T-helper 17 cell (primary cell): Measurements from ENCODE around the gene TNFRSF18. TPM values are rescaled to one million over a fixed set of nuclear protein-coding genes. Genes with fewer than 3 reads are reported as not detected.
"Not testable (repeated sequence)": the region's sequence is repeated elsewhere in the genome, so short reads cannot be mapped to it uniquely, and the experiment has no call there.

Experiments used
- ATAC-seq: fragments of 150-1000 bp; cut with Tn5 transposase; 2 replicates; pipeline ENCODE4 v1.10.0; 2021; ENCODE audit warnings: mild to moderate bottlenecking, moderate library complexity
- DNase-seq, 3 donors: peaks; one replicate each; pipeline versions ENCODE4 v3.0.0 to v3.0.0-alpha.2; 2020 to 2021
- H3K9me3 ChIP-seq: one replicate; pipeline ENCODE4 v1.7.0; 2013; ENCODE audit warnings: low read length, mild to moderate bottlenecking; ENCODE audit not compliant: control insufficient read depth, poor library complexity, severe bottlenecking
- H3K27ac Mint-ChIP-seq: one replicate; pipeline ENCODE4 v1.8.0; 2022; ENCODE audit warnings: mild to moderate bottlenecking, moderate library complexity, mixed read lengths
- H3K27me3 Mint-ChIP-seq: one replicate; pipeline ENCODE4 v1.8.0; 2022; ENCODE audit warnings: mixed read lengths
- H3K36me3 Mint-ChIP-seq: one replicate; pipeline ENCODE4 v1.8.0; 2022; ENCODE audit warnings: low read depth, mixed read lengths
- H3K4me1 Mint-ChIP-seq: one replicate; pipeline ENCODE4 v1.8.0; 2022; ENCODE audit warnings: mild to moderate bottlenecking, mixed read lengths
- H3K4me3 Mint-ChIP-seq: one replicate; pipeline ENCODE4 v1.8.0; 2022; ENCODE audit warnings: mild to moderate bottlenecking, moderate library complexity, mixed read lengths
- total RNA-seq, 4 donors: library from RNA in 2 of 4; stranded (reverse) in 2 of 4; gene quantifications; one replicate each; pipeline ENCODE4 v1.2.3 and lab custom pipeline; 2022 to 2026

Gene TNFRSF18
- total RNA-seq, 2 donors from 2014 or later, result 47.9 to 80.4 TPM

DNA sequence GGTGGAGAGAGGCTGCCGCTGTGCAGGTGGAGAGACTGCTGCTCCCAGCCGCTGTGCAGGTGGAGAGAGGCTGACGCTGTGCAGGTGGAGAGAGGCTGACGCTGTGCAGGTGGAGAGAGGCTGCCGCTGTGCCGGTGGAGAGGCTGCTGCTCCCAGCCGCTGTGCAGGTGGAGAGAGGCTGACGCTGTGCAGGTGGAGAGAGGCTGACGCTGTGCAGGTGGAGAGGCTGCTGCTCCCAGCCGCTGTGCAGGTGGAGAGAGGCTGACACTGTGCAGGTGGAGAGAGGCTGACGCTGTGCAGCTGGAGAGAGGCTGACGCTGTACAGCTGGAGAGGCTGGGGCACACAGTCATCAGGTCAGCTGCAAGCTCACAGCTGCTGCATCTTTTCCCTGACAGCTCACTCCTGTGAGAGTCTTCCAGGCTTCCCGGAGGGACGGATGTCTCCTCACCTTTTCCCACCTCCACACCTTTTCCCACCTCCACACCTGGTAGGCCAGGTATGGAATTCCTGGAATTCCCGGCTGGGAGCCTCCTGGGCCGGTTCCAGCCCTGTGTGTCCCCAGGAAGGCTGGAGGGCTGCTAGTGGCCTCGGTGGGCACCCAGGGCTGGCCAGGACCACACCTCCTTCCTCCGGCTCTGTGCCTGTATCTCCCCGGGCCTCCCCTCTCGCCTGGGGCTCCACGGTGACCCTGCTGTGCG, 30.2 kb downstream of the TNFRSF18 start:
- ATAC-seq, H3K9me3 ChIP-seq, H3K36me3 Mint-ChIP-seq, H3K27me3 Mint-ChIP-seq: not testable (repeated sequence)
- DNase-seq, result peak in 1 of 3 donors; percentile 3
- peak overlapping the region; percentile 80 for H3K27ac Mint-ChIP-seq
- H3K4me1 Mint-ChIP-seq, result peaks cover 20% of the 10 kb centered on the region
- H3K4me3 Mint-ChIP-seq, result peak overlapping the region; percentile 52

DNA sequence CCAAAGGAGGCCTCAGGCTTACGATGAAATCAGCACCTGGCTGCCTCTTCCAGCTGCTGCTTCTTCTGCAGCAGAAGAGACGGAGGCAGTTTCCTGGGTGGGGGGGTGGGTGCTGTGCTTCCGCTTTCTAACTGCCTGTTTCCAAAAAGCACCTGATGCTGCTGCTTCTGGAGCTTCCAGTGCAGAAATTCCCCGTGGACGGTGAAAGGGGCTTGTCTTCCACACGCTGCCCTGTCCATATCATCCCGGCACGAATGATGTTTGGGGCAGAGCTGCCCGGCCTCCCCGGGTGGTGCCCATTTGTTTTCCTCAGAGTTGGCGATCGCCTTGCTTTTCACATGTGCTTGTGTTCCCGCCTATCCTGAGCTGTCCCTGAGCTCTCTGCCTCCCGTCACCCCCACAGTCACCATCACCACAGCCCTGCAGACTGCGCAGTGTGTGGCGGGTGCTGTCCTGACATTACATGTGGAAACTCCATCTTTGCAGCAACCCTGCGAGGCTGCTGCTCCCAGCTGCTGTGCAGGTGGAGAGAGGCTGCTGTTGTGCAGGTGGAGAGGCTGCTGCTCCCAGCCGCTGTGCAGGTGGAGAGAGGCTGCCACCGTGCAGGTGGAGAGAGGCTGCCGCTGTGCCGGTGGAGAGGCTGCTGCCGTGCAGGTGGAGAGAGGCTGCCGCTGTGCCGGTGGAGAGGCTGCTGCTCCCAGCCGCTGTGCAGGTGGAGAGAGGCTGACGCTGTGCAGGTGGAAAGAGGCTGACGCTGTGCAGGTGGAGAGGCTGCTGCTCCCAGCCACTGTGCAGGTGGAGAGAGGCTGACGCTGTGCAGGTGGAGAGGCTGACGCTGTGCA, 30.9 kb downstream of the TNFRSF18 start:
- H3K9me3 ChIP-seq, result no peaks in the 10 kb centered on the region
- Mint-ChIP-seq H3K4me1 (peaks cover 18% of the 10 kb centered on the region), H3K27me3 (peaks cover 5% of the 10 kb centered on the region), H3K4me3 (no peak overlapping the region), H3K36me3 (peaks cover 3% of the 10 kb centered on the region), H3K27ac (peak overlapping the region; percentile 80)
- ATAC-seq, result no peak
- DNase-seq, result peak in 1 of 3 donors; percentile 3

DNA sequence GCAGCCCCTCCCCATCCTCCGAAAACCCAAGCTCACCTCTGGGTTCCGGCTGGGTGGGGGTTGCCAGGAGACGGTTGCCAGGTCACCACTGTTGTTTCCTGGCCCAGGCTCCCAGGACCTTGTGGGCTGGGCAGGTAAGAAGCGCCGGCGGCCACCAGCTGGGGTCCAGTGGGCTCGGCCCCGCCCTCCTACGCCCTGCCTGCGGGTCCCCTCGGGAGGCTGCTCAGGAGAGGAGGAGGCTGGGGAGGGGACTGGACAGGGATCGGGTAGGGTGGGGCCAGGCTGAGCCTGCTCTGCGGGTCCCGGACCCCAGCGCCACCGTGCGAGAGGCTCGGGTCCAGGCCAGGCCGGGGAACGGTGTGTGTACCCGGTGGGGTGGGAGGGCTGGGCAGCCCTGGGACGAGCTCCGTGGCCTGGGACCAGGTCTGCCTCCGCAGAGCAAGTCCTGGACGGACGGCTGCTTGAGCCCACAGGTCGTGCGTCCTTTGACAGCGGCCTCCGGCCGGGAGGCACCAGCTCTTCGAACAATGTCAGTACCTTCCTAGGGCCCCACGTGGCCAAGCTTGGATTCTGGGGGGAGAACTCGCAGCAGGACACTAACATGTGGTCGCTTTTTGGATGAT, 32.5 kb downstream of the TNFRSF18 start, which contains the start of gene TTLL10:
TTLL10 (plus strand) TSS at position 88 of the 623 bp plus-strand sequence. CDS start 5,336 bp downstream, outside the sequence.
- Mint-ChIP-seq H3K27ac (peak within 1 kb of the TSS; percentile 80), H3K36me3 (peaks cover 3% of the 10 kb centered on the region), H3K4me3 (peak within 1 kb of the TSS; percentile 76), H3K27me3 (peaks cover 5% of the 10 kb centered on the region), H3K4me1 (peaks cover 22% of the 10 kb centered on the region)
- ATAC-seq (peak; percentile 77), DNase-seq (peak in 2 of 3 donors; percentile 49 to 58)
- H3K9me3 ChIP-seq, result no peaks in the 10 kb centered on the region

DNA sequence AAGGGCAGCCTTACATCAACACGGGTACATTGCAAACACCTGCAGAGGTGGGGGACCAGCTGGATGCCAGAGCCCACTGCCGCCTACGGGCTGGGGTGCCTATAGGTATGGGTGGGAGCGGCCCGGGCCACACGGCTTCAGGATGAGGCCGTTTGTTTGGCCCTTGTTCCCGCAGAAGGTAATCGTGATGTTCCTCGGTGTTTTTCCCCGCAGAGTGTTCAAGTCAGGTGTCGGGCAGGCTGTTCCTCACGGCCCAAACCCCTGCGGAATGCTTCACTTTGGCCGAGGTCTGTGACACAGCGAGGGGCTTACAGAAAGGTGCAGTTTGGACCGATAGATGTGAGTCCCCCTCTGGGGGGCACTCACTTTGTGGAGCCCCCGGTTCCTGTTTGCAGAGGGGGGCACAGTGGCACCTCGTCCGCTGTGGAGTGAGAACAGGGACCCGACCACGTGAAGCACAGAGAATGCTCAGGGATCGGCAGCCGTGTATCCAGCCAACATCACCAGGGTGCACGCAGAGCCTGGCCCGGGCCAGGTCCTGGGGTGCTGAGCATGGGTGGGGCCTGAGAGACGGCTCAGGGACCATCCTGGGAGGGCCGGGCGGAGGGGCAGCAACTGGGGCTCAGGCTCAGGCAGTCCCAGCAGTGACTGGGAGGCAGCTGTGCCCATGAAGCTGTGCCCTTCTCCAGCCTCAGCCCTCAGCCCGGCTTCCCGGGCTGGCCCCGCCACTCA, 33.2 kb downstream of the TNFRSF18 start:
- H3K4me1 Mint-ChIP-seq, result peaks cover 22% of the 10 kb centered on the region
- H3K27me3 Mint-ChIP-seq, result peaks cover 5% of the 10 kb centered on the region
- H3K36me3 Mint-ChIP-seq, result peaks cover 3% of the 10 kb centered on the region
- ATAC-seq, result no peak
- no peaks in the 10 kb centered on the region for H3K9me3 ChIP-seq
- DNase-seq, result peak in 1 of 3 donors; percentile 3
- H3K4me3 Mint-ChIP-seq, result peak overlapping the region; percentile 76
- peak overlapping the region; percentile 32 for H3K27ac Mint-ChIP-seq

DNA sequence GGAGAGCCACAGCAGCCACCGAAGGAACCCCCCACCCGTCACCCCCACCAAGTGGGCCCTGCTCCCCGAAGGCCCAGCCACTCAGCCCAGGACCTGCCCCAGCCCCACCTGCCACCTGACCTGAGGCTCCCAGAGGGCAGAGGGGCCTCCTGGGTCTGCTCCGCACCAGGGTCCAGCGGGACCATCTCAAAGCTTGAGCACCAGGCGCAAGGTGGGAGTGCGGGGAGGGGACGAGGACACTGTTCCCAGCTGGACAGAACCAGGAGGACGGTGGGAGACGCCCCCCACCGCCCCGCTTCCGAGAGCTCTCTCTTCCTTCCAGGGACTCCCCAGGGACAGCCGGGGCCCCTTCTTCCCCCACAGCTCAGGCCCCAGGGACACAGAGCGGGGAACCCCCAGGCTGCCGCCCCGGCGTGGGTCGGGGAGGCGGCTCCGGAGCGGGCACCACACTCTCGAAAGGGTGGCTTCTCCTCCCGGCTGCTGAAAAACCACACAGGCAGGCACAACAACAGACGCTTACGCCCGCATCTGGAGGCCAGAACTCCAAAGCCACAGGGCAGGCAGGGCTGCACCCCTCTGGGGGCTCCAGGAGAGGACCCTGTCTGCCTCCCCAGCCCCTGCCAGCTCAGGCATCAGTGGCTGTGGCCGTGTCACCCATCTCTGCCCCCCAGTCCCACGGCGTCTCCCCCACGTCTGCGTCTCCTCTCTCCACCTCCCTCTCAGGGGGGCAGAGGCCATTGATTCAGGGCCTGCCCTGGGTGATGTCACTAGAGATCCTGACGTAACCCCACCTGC, 34.6 kb downstream of the TNFRSF18 start:
- no peaks in the 10 kb centered on the region for H3K36me3 Mint-ChIP-seq
- H3K27me3 Mint-ChIP-seq, result peaks cover under 1% of the 10 kb centered on the region
- peak overlapping the region; percentile 75 for H3K27ac Mint-ChIP-seq
- peak; percentile 77 for ATAC-seq
- no peaks in the 10 kb centered on the region for H3K9me3 ChIP-seq
- peak overlapping the region; percentile 74 for H3K4me3 Mint-ChIP-seq
- peaks cover 18% of the 10 kb centered on the region for H3K4me1 Mint-ChIP-seq
- DNase-seq, result peak in 1 of 3 donors; percentile 56

DNA sequence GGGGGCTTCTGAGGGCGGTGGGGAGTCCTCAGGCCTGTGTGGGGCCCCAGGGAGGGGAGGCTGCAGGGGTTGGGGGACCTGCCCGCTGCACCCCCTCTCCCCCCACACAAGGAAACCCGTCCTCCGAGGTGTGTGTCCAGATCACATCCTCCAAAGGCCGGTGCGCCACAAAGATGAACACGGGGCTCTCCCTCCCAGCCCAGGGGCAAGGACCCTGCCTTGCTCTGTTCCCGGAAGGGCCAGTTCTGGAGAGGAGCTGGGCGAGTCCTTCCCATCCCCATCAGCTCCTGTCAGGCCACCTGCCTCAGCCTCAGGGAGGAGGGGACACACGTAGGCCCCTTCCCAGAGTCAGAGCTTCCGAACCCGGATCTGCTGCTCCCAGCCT, 35.2 kb downstream of the TNFRSF18 start:
- Mint-ChIP-seq H3K4me1 (peaks cover 15% of the 10 kb centered on the region), H3K4me3 (no peak overlapping the region), H3K27ac (no peak overlapping the region), H3K27me3 (no peaks in the 10 kb centered on the region), H3K36me3 (no peaks in the 10 kb centered on the region)
- DNase-seq, result peak in 1 of 3 donors; percentile 3
- no peak for ATAC-seq
- no peaks in the 10 kb centered on the region for H3K9me3 ChIP-seq

DNA sequence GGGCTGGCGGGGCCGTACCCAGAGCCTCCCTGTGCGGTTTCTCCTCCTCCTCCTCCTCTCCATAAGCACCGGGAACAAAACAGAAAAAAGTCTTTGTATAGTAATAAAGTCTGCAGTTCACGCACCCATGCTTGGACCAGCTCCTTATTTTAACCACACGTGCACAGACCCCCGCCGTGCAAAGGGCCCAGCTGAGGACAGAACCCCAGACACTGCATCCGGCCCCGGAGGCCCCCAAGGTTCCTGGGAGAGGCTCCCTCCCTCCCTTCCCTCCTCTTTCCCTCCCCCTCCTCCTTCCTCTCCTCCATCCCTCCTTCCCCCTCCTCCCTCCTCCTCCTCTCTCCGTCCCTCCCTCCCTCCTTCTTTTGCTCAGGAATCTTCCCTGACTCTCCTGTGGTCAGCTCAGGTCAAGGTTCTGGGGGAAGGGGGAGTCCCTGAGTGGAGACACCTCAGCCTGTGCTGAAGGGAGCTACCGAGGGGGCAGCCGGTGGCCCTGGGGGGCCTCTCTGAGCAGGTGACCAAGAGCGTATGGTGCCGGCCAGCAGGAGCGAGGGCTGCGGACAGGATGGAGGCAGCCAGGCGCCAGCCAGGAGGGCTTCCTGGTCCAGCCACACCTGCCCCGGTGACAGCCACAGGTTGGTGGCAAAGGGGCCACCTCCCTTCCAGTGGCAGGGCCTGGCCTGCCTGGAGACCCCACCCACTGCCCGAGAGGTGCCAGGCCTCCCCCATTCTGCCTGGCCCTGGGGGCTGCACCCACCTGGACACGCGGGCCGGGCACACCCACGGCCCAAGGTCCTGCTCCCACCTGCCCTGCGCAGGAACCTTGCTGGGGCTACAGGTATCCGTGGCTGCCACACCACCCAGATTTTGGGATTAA, 35.9 kb downstream of the TNFRSF18 start:
- ATAC-seq (no peak), DNase-seq (peak in 1 of 3 donors; percentile 3)
- H3K4me1 Mint-ChIP-seq, result peaks cover 14% of the 10 kb centered on the region
- no peaks in the 10 kb centered on the region for H3K9me3 ChIP-seq
- H3K27me3 Mint-ChIP-seq, result no peaks in the 10 kb centered on the region
- no peak overlapping the region for H3K27ac Mint-ChIP-seq
- no peak overlapping the region for H3K4me3 Mint-ChIP-seq
- no peaks in the 10 kb centered on the region for H3K36me3 Mint-ChIP-seq

DNA sequence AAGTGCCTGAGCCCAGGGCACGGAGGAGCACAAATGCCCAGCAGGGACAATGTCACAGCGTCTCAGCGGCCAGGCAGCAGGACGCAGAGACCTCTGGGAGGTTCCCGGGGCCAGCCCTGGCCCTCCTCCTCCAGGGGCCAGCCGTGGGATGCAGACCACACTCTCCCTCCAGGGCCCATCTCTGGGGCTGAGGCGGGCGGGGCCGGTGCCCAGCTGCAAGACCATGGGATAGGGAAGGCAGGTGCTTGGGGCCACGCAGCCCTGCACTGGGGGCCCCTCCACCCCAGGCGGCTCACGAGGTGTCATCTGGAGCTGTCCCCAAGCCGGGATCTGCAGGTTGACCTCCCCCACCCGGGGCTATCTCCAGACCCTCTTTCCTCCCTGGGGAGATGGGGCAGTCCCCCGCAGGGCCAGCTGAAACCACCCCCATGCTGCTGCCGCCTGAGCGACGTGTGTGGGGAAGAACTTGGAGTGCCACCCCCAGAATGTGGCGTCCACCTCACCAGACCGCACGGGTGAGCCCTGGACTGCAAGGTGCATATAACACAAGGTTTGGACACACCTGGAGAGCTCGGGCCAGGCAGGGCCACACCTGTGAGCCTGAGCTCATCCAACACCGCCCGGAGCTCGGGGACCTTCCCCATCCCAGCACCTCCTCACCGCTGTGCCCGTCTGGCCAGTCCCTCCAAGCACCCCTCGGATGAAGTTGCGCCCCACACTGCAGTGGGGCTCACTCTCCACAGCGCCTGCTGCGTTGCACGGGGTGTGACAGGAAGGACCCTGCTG, 36.8 kb downstream of the TNFRSF18 start:
- Mint-ChIP-seq H3K4me3 (no peak overlapping the region), H3K27me3 (no peaks in the 10 kb centered on the region), H3K4me1 (peaks cover 13% of the 10 kb centered on the region), H3K36me3 (no peaks in the 10 kb centered on the region), H3K27ac (no peak overlapping the region)
- ATAC-seq, result no peak
- DNase-seq, result no peak
- H3K9me3 ChIP-seq, result no peaks in the 10 kb centered on the region

DNA sequence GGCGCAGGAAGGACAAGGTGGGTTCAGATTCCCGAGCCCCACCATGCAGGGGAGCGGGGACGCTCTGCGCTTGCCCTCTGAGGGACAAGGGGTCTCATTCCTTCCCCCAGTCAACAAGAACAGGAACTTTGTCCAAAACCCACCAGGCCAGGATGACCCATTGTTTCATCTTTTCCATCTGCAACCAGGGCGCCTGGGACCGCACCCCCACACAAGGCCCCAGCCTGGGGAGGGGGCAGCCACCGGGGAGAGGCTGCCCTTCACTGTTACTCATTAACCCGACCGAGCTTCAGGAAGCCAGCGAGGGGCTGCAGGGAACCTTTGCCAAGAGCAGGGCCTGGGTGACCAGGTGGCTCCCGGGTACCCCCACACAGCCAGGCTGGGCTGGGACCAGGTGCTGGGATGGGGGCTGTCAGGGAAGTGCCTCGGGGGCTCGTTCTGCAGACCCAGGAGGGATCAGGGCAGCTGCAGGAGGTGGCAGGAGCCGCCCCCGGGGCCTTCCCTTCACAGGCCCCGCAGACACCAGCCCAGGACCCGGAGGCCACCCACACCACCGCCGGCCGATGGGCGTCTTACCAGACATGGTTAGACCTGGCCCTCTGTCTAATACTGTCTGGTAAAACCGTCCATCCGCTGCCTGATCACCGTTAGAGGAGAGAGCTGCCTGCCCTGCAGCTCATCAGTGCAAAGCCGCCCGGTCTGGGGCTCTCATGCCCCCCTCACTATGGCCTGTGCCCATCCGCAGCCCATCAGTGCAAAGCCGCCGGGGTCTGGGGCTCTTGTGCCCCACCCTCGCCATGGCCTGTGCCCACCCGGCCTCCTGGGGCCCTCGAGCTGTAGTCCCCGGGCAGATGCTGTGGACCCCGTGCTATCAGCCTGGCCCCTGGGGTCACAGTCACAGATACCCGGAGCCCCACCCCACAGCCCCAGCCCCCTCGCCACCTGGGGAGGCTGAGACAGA, 37.7 kb downstream of the TNFRSF18 start:
- Mint-ChIP-seq H3K4me1 (peaks cover 13% of the 10 kb centered on the region), H3K27me3 (no peaks in the 10 kb centered on the region), H3K4me3 (no peak overlapping the region), H3K36me3 (no peaks in the 10 kb centered on the region), H3K27ac (no peak overlapping the region)
- DNase-seq (no peak), ATAC-seq (no peak)
- no peaks in the 10 kb centered on the region for H3K9me3 ChIP-seq

DNA sequence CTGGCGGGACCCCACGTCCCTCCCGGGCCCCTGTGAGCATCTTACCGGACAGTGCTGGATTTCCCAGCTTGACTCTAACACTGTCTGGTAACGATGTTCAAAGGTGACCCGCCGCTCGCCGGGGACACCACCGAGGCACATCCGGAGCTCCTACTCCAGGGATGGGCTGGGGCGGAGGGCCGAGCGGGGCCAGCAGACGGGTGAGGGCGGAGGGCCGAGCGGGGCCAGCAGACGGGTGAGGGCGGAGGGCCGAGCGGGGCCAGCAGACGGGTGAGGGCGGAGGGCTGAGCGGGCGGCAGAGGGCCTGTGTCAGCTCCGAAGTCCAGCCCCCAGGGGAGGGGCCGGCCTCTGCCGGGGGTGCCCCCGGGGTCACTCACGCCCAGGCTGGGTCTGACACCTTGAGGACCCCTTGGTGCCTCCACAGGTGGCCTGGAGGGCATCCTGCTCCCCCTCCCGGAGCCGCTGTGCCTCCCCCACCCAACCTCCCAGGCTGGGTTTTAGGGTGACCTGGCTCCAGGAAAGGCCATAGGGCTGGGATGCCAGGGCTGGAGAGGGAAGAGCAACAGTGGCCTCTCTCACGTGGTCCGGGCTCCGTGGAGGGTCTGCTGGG, 38.4 kb downstream of the TNFRSF18 start:
- Mint-ChIP-seq H3K27me3 (no peaks in the 10 kb centered on the region), H3K4me1 (peaks cover 13% of the 10 kb centered on the region), H3K36me3 (no peaks in the 10 kb centered on the region), H3K27ac (no peak overlapping the region), H3K4me3 (no peak overlapping the region)
- no peaks in the 10 kb centered on the region for H3K9me3 ChIP-seq
- no peak for DNase-seq
- ATAC-seq, result no peak
